ENCODE measurements around the gene MAGED4.
"Not testable (repeated sequence)": the region's sequence is repeated elsewhere in the genome, so short reads cannot be mapped to it uniquely, and the experiment has no call there.

Gene MAGED4

GRCh38 chrX:52184440-52185077, at the start of gene MAGED4:
Gene MAGED4, plus strand, starts transcription at chrX:52184888. Its CDS starts 1,035 bp downstream, at chrX:52185923.
- not testable (repeated sequence) for DNase-seq (ENCODE audit: low read depth in 2 of 2)

- no peak for DNase-seq (ENCODE audit: low read depth in 2 of 2)
Measured at GRCh38 chrX:52138830-52139544, 45.7 kb upstream of the MAGED4 start.

- no peak for DNase-seq (ENCODE audit: low read depth in 2 of 2)
Measured at GRCh38 chrX:52139545-52139895, 45.2 kb upstream of the MAGED4 start.

- DNase-seq (ENCODE audit: low read depth in 2 of 2): no peak
Measured at GRCh38 chrX:52140020-52140419, 44.7 kb upstream of the MAGED4 start.

GRCh38 chrX:52150667-52151066, 34.0 kb upstream of the MAGED4 start:
- DNase-seq (ENCODE audit: low read depth in 2 of 2): not testable (repeated sequence)

GRCh38 chrX:52160140-52160539, 24.5 kb upstream of the MAGED4 start:
- not testable (repeated sequence) for DNase-seq (ENCODE audit: low read depth in 2 of 2)

- no peak for DNase-seq (ENCODE audit: low read depth in 2 of 2)
Measured at GRCh38 chrX:52166840-52167239, 17.8 kb upstream of the MAGED4 start.

- DNase-seq (ENCODE audit: low read depth in 2 of 2): not testable (repeated sequence)
Measured at GRCh38 chrX:52171055-52171454, 13.6 kb upstream of the MAGED4 start.

GRCh38 chrX:52185078-52185453, 378 bp downstream of the MAGED4 start:
- DNase-seq (ENCODE audit: low read depth in 2 of 2): not testable (repeated sequence)

- not testable (repeated sequence) for DNase-seq (ENCODE audit: low read depth in 2 of 2)
Measured at GRCh38 chrX:52211405-52211804, 26.7 kb downstream of the MAGED4 start.

GRCh38 chrX:52213276-52213675, 28.6 kb downstream of the MAGED4 start:
- no peak for DNase-seq (ENCODE audit: low read depth in 2 of 2)

GRCh38 chrX:52216541-52216940, 31.9 kb downstream of the MAGED4 start:
- DNase-seq (ENCODE audit: low read depth in 2 of 2): no peak

- no peak for DNase-seq (ENCODE audit: low read depth in 2 of 2)
Measured at GRCh38 chrX:52217494-52218160, 32.9 kb downstream of the MAGED4 start.

- DNase-seq (ENCODE audit: low read depth in 2 of 2): no peak
Measured at GRCh38 chrX:52220936-52221335, 36.2 kb downstream of the MAGED4 start.

Data from stimulated activated CD4-positive, alpha-beta T cell treated with anti-CD3 and anti-CD28 coated beads, Interleukin-1b, Interleukin-23, amount 100 ng/mL, for 1 hour (primary cell).